Omental fat pad (tissue), 4 donors: Measurements from ENCODE around the gene APLNR. TPM values are rescaled to one million over a fixed set of nuclear protein-coding genes. Genes with fewer than 3 reads are reported as not detected.

Experiments
- ATAC-seq: fragments of 150-250 bp; one replicate; pipeline ENCODE4 v1.9.1; 2016; ENCODE audit warnings: mild to moderate bottlenecking, moderate library complexity; ENCODE audit not compliant: low FRiP score
- DNase-seq: peaks from one replicate; pipeline ENCODE4 v3.0.0-alpha.2; 2019; ENCODE audit warnings: low spot score
- total RNA-seq, 4 donors: library from RNA; depleted of rRNA; stranded (reverse); fragments of >200 nt; gene quantifications; one replicate each; pipeline ENCODE4 v1.1.0, GENCODE V29; 2016
- TF ChIP-seq, protein P1 (sequence below), 3 donors: fragments of 450-650 bp; IDR thresholded peaks; one replicate each; pipeline ENCODE4 v1.5.1; 2016 to 2017; ENCODE audit warnings: antibody characterized with exemption in 3 of 3, mild to moderate bottlenecking in 3 of 3, moderate library complexity in 2 of 3

APLNR gene
- total RNA-seq, 4 donors from 2014 or later, result 1.3 to 11.2 (median 1.7) TPM

GRCh38 chr11:57240757-57241156 is 3.7 kb upstream of the APLNR start:
- TF ChIP-seq, protein P1, sequence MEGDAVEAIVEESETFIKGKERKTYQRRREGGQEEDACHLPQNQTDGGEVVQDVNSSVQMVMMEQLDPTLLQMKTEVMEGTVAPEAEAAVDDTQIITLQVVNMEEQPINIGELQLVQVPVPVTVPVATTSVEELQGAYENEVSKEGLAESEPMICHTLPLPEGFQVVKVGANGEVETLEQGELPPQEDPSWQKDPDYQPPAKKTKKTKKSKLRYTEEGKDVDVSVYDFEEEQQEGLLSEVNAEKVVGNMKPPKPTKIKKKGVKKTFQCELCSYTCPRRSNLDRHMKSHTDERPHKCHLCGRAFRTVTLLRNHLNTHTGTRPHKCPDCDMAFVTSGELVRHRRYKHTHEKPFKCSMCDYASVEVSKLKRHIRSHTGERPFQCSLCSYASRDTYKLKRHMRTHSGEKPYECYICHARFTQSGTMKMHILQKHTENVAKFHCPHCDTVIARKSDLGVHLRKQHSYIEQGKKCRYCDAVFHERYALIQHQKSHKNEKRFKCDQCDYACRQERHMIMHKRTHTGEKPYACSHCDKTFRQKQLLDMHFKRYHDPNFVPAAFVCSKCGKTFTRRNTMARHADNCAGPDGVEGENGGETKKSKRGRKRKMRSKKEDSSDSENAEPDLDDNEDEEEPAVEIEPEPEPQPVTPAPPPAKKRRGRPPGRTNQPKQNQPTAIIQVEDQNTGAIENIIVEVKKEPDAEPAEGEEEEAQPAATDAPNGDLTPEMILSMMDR (IDR thresholded peaks at IDR 0.05), result no peak
- ATAC-seq (no peak), DNase-seq (no peak)

DNA sequence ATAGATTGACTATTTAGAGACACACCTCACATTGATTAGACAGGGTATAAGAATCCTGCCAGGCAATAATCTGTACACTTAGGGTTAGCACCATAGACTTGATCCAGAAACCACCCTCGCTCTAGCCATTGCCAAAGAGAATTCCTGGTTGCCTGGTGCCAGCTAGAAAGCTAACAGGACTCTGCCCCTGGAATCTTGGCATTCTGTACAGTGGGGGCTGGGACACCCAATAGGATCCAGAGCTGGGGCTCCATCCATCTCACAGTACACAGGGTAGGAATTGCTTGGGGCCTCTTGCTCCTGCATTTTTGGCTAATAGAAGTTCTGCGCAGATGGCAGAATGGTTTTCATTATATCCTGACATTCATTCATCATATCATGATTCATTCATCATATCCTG is 3.0 kb upstream of the APLNR start:
- no peak for ATAC-seq
- DNase-seq, result no peak
- TF ChIP-seq, protein P1 (IDR thresholded peaks at IDR 0.05), result no peak

- DNase-seq, result no peak
- ATAC-seq, result no peak
- TF ChIP-seq, protein P1 (IDR thresholded peaks at IDR 0.05), result no peak
Measured at GRCh38 chr11:57239348-57239747, 2.3 kb upstream of the APLNR start.

DNA sequence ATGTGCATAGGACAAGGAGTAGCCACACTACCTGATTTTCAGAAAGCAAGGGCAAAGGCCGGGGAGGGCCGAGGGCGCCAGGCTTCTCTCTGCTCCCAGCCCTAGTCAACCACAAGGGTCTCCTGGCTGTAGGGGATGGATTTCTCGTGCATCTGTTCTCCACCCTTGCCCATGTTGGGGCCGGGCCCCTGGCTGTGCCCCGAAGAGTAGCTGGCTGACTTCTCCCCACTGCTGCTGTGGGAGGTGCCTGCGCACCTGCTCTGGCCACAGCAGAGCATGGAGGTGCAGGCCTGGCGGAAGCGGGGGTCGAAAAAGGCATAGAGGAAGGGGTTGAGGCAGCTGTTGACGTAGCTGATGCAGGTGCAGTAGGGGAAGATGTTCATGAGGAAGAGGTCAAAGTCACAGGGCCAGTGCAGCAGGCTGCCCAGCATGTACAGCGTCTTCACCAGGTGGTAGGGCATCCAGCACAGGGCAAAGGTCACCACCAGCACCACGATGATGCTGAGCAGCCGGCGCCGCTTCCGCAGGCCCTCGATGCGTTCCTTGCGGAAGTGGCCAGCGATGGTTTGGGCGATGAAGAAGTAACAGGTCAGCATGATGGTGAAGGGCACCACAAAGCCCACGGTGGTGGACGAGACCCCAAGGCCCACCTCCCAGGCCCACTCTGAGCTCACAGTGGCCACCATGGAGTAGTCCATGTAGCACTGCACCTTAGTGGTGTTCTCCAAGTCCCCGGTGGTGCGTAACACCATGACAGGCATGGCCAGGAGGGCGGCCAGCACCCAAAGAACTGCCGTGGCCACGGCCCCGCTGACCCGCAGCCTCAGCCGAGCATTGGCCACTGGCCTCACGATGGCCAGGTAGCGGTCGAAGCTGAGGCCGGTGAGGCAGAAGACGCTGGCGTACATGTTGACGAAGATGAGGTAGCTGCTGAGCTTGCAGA is 1.0 kb downstream of the APLNR start:
- no peak for DNase-seq
- ATAC-seq, result no peak
- TF ChIP-seq, protein P1 (IDR thresholded peaks at IDR 0.05), result no peak

DNA sequence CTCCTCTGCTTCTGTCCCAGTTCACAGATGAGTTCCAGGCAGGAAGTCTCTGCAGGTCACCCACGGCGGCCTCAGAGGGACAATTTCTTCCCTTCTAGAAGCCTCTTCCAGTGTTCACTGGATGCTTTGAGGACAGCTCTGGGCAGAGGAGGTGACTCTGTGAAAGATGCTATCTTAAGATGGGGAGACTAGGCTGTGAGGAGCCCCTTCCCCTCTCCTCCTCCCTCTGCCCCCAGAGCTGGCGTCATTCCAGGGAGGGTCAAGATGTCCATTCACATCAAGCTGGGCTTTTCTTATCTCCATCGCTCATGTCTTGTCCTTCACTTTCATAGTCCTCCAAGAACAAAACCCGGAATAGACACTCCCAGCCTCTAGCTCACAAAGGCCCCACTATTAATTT is 3.3 kb downstream of the APLNR start:
- TF ChIP-seq, protein P1 (IDR thresholded peaks at IDR 0.05), result no peak
- ATAC-seq, result no peak
- no peak for DNase-seq

DNA sequence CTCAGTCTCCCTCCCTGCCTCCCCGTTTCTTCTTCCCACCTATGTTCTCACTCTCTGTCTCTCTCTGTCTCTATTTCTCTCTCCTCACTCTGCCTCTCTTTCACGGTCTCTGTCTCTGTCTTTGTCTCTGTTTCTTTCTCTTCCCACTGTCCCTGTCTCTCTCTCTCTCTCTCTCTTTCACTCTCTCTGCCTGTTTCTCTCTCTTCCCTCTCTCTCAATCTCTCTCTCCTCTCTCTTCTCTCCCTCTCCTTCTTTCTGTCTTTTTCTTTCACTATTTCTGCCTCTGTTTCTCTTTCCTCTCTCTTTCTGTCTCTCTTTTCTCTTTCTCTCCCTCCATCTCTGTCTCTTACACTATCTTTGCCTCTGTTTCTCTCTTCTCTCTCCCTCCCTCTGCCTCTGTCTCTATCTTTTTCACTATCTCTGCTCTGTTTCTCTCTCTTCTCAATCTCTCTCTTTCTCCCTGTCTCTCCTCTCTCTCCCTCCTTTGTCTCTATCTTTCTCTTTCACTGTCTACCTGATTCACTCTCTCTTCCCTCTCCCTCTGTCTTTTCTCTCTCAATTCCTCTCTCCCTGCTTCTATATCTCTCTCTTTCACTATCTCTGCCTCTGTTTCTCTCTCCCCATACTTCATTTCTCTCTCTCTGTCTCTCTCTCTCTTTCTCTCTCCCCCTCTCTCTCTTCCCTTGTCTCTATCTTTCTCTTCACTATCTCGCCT is 5.4 kb downstream of the APLNR start:
- TF ChIP-seq, protein P1 (IDR thresholded peaks at IDR 0.05), result no peak
- DNase-seq (no peak), ATAC-seq (no peak)
